GM10248 (cell line): ENCODE data around the gene SNRPN.

Experiments used
- CTCF ChIA-PET: fragments of 300-600 bp; sonication (Branson Sonifier 250); formaldehyde crosslinking; extraction: SDS; loops from one replicate; lab custom pipeline; 2021; ENCODE audit warnings: antibody characterized with exemption; lab: Yijun Ruan, JAX
- POLR2A ChIA-PET: fragments of 350-650 bp; sonication (Branson Sonifier 250); formaldehyde crosslinking; extraction: SDS; loops from one replicate; lab custom pipeline; 2020; ENCODE audit warnings: antibody characterized with exemption; lab: Yijun Ruan, JAX
- DNase-seq: peaks from one replicate; pipeline ENCODE4 v3.0.0; 2012; ENCODE audit errors: extremely low spot score
- TF ChIP-seq, protein P1 (sequence below): IDR thresholded peaks from 2 replicates; pipeline ENCODE4 v1.5.1; 2012; ENCODE audit warnings: mild to moderate bottlenecking, low read depth; ENCODE audit errors: extremely low read depth, missing control alignments, control extremely low read depth

SNRPN gene

DNA sequence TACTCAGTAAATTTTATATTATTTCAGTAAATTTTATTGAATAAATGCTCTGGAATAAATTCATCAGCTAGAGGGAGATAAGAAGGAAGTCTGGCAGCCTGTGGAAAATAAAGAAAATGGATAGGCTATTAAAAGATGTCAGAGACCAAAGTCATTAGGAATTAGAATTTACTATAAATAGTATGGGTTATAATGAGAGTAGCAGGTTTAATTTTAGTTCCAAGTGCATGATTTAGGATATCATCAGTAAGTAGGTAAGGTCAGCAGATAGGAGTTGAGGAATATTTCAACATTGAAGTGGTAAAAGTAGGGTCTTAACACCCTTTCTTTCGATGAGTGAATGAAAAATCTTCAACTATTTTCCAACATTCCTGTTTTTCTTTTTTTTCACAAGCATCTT lies 64.6 kb downstream of the SNRPN start:
- TF ChIP-seq, protein P1, sequence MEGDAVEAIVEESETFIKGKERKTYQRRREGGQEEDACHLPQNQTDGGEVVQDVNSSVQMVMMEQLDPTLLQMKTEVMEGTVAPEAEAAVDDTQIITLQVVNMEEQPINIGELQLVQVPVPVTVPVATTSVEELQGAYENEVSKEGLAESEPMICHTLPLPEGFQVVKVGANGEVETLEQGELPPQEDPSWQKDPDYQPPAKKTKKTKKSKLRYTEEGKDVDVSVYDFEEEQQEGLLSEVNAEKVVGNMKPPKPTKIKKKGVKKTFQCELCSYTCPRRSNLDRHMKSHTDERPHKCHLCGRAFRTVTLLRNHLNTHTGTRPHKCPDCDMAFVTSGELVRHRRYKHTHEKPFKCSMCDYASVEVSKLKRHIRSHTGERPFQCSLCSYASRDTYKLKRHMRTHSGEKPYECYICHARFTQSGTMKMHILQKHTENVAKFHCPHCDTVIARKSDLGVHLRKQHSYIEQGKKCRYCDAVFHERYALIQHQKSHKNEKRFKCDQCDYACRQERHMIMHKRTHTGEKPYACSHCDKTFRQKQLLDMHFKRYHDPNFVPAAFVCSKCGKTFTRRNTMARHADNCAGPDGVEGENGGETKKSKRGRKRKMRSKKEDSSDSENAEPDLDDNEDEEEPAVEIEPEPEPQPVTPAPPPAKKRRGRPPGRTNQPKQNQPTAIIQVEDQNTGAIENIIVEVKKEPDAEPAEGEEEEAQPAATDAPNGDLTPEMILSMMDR, result no peak
- ChIA-PET POLR2A (no interaction called here), CTCF (no interaction called here)
- no peak for DNase-seq

DNA sequence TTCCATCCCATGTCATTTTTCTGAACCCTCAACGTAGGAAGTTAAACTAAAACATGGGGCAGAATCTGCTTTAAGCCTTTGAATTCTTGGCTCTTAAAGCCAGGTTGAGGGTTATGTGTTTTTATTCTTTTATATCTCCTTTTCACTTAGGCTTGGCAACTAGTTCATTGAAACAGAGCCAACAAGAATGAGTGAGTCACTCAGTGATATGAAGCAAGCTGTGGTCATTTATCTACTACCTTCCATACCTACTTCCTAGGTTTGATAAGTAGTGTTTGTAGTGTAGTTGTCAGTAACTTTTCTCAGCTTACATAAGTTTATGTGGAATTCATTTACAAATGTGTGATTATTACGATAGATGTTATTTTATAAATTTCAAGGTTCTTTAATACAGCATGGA lies 67.4 kb downstream of the SNRPN start:
- ChIA-PET POLR2A (no interaction called here), CTCF (no interaction called here)
- DNase-seq, result no peak
- TF ChIP-seq, protein P1, result no peak
